GM21381 (cell line): Measurements from ENCODE around the gene CHSY3.
"Not testable (repeated sequence)": the region's sequence is repeated elsewhere in the genome, so short reads cannot be mapped to it uniquely, and the experiment has no call there.

Experiments
- ATAC-seq: cut with Tn5 transposase; IDR thresholded peaks from one replicate; pipeline ENCODE4 v1.9.1; 2021; ENCODE audit warnings: mild to moderate bottlenecking, moderate library complexity; ENCODE audit not compliant: unreplicated experiment

The CHSY3 gene

DNA sequence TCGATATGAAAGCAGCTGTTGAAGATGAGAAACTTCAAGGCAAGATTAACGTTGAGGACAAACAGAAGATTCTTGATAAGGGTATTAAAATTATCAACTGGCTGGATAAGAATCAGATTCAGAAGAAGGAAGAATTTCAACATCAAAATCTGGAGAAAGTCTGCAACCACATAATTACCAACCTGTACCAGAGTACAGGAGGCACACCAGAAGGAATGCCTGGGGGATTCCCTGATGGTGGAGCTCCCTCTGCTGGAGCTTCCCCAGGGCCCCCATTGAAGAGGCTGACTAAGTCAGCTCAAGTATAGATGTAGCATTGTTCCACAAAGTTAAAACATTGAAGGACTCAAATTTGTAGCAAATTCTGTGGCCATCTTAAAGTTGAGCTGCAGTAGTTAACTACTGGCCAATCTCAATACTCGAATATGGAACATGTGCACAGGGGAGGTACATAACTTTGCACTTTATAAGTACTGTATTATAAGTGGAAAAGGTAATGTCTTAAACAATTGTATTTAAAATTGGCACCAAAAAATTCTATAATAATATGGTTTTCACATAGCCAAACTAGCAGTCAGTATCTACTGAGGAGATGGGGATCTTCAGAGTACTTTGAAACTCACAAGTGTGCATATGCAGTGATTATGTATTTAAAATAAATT, 237.5 kb downstream of the CHSY3 start:
- peak; percentile 87 for ATAC-seq

DNA sequence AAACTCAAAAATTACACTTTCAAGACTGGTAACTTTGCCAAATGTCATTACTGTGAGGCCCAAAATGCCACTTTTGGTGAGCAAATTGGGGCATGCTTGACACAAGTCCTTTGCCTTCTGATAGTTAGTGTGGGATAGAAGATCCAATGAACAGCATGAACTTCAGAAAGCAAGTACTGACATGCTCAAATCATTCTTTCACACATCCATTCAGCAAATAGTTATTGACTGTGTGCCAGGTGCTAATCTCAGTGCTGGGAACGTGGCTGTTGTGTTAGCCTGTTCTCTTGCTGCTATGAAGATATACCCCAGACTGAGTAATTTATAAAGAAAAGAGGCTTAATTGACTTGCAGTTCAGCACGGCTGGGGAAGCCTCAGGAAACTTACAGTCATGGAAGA, 247.0 kb downstream of the CHSY3 start:
- ATAC-seq, result no peak

DNA sequence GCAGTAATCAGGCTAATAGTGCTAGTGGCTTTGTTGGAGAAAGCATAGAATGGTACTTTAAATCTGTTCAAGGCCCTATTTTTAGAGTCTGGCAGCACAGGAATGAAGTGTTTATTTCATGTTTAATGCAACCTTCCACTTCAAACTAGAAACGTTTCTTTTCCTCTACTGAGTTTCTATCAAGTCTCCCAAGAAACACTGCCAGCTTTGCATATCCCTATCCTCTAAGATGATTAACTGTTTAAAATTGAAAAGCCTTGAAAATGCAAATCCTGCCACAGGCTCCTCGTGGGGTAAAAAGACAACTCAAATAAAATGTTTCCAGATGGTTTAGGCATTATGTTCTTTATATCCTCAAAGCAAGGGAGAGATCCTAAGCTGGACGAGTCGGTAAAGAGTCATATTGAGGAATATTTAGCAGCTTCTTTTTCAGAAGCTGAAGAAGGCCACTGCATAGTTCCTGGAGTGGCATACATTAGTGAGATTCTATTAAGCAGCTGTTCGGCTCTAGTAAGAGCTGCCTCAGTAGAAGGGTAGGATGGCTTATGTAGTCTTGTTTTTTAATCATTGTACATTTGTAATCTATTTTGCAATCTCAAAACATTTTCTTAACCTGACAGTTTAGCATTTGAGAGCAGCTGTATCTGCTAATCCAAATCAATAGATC, 251.2 kb downstream of the CHSY3 start:
- ATAC-seq, result no peak

DNA sequence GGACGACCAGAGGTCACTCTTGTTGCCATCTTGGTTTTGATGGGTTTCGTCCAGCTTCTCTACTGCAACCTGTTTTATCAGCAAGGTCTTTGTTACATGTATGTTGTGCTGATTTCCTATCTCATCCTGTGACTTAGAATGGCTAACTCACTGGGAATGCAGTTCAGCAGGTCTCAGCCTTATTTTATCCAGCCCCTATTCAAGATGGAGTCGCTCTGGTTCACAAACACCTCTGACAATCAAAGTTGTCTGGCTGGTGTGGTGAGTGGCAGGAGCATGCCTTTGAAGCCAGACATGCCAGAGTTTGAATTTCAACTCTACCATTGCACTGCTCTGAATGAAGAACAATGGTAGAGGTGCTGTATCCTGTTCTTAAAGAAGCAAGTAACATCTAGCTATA, 253.8 kb downstream of the CHSY3 start:
- no peak for ATAC-seq

- ATAC-seq, result no peak
These were observed 255.7 kb downstream of the CHSY3 start for GRCh38 chr5:130159968-130160367.

- no peak for ATAC-seq
These were observed 260.7 kb downstream of the CHSY3 start for GRCh38 chr5:130164966-130165365.

DNA sequence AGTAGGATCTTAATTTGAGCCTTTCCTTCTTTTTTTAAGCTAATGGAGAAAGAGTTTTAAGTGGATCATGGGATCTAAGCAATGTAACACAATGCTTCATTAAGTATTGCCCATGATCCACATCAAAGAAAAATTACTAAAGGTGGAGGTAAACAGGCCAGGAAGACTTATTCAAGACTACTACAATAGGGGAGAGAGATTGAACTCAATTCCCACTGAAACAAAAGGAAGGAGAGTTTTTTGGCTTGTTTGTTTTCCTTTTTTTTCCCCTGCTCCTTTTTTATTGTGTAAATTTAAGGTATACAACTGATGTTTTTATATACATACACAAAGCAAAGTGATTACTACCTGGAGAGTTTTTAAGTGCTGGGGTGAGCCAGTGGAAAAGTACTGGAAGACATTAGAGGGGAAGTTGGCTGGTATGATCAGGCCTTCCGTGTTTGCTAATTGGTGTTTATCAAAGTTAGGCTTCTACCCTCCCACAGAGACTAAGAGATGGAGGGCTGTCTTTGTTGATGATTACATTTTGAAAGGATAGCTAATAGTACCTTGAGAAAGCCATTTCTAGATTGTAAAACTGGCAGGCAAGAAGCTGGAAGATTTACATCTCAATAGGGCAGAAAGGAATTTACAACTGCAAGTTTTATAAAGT, 262.7 kb downstream of the CHSY3 start:
- ATAC-seq, result no peak

DNA sequence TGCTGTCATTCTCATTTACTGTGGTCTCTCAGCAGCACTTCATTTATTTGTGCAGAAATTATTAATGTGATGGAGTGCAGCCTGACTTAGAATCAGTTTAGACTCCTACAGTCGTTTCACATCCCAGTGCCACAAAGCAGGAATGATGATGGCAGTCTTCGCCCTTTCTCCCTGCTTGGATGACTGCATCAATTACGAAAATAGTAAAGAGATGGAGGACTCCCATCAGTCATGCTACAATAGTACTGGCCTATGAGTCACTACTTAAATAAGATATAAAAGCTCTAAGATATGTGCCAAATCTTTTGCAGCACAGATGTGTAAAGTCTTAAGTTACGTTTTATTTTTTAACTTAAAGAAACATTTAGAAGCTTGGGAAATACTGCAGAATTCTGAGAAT, 263.9 kb downstream of the CHSY3 start:
- ATAC-seq, result no peak

- ATAC-seq, result no peak
These were observed 267.4 kb downstream of the CHSY3 start for GRCh38 chr5:130171699-130172098.

GRCh38 chr5:130183115-130183514, 278.9 kb downstream of the CHSY3 start:
- no peak for ATAC-seq

- no peak for ATAC-seq
These were observed 285.7 kb downstream of the CHSY3 start for GRCh38 chr5:130189961-130190360.

GRCh38 chr5:130198927-130199326, 294.7 kb downstream of the CHSY3 start:
- ATAC-seq, result peak; percentile 51

- ATAC-seq, result no peak
These were observed 302.4 kb downstream of the CHSY3 start for GRCh38 chr5:130206686-130207085.

- no peak for ATAC-seq
These were observed 309.3 kb downstream of the CHSY3 start for GRCh38 chr5:130213607-130214006.

- no peak for ATAC-seq
These were observed 312.0 kb downstream of the CHSY3 start for GRCh38 chr5:130216286-130216685.

DNA sequence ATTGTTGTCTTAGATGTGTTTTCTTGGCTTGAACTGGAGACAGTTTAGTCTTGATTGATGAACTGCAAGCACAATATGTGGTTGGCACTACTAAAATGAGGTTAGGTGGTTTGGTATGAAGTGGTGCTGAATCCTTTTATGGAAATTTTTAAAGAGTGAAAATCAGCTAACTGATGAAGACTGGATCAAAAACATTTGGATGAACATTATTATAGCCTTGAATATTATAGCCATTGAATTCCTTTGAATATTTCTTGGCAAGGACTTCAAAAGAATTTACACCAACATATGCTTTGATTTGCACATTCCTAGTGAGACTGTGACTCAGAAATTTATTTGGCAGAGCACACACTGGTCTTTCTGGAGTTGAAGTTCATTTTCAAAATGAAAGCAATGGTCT, 318.3 kb downstream of the CHSY3 start:
- ATAC-seq, result no peak

GRCh38 chr5:130226556-130226955, 322.3 kb downstream of the CHSY3 start:
- ATAC-seq, result not testable (repeated sequence)

DNA sequence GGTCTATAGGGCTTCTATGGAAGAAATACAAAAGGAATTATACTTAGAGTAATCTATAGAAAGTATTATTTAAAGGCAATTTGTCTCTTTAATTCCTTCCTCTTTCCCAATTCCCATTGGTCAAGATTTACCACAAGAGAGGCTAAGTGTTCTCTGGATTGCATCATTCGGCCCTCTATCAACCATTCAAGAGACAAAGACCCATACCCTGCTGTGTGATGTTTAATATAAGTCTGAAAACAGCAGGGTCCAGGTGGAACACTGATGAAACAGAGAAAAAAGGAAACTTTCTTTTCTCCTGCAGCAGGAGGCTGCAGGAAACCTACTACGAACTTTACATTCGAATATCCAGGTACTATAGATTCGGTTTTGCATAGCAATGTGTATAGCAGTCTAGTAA, 323.4 kb downstream of the CHSY3 start:
- no peak for ATAC-seq

- ATAC-seq, result no peak
These were observed 327.5 kb downstream of the CHSY3 start for GRCh38 chr5:130231786-130232185.

DNA sequence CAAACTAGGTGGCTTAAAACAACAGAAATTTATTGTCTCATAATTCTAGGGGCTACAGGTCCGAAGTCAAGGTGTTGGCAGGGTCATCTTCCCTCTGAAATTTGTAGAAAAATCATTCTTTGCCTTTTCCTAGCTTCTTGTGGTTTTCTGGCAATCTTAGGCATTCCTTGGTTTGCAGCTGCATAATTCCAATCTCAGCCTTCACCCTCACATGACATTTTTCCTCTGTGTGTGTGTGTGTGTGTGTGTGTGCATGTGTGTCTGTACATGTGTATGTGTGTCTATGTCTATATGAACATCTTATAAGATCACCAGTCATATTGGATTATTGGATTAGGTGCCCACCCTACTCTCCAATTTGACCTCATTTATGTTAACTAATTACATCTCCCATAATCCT, 330.6 kb downstream of the CHSY3 start:
- no peak for ATAC-seq
